Calu3 (cell line): ENCODE measurements around the gene PLCD1. TPM values are rescaled to one million over a fixed set of nuclear protein-coding genes. Genes with fewer than 3 reads are reported as not detected.

Source experiments
- BruUV-seq: library from RNA; stranded (reverse); fragments of 400-500 nt; replicated peaks from 2 replicates; lab custom pipeline; 2021; lab: Mats Ljungman, UMichigan
- CTCF ChIA-PET: fragments of 300-600 bp; sonication (Branson Sonifier 250); formaldehyde crosslinking; loops from one replicate; lab custom pipeline; 2022; ENCODE audit warnings: antibody characterized with exemption; lab: Charles Lee
- DNase-seq: peaks from one replicate; pipeline ENCODE4 v3.0.0; 2022
- H3K27ac Mint-ChIP-seq: one replicate; pipeline ENCODE4 v1.8.0; 2022; ENCODE audit warnings: mixed read lengths; ENCODE audit not compliant: unreplicated experiment
- H3K27me3 Mint-ChIP-seq: one replicate; pipeline ENCODE4 v1.8.0; 2022; ENCODE audit warnings: mixed read lengths; ENCODE audit not compliant: unreplicated experiment
- H3K36me3 Mint-ChIP-seq: one replicate; pipeline ENCODE4 v1.8.0; 2022; ENCODE audit warnings: mild to moderate bottlenecking, moderate library complexity, mixed read lengths; ENCODE audit not compliant: insufficient read depth, unreplicated experiment
- H3K4me1 Mint-ChIP-seq: one replicate; pipeline ENCODE4 v1.8.0; 2022; ENCODE audit warnings: mild to moderate bottlenecking, low read depth, mixed read lengths; ENCODE audit not compliant: unreplicated experiment
- H3K4me3 Mint-ChIP-seq: one replicate; pipeline ENCODE4 v1.8.0; 2022; ENCODE audit warnings: mild to moderate bottlenecking, low read depth, moderate library complexity, mixed read lengths; ENCODE audit not compliant: unreplicated experiment
- H3K9me3 Mint-ChIP-seq: one replicate; pipeline ENCODE4 v1.8.0; 2022; ENCODE audit warnings: low read depth, mixed read lengths; ENCODE audit not compliant: unreplicated experiment
- intact Hi-C: fragments of 100-400 bp; cut with micrococcal nuclease; formaldehyde crosslinking; loops from one replicate; pipeline ENCODE4 v1.10.0; 2022; ENCODE audit not compliant: unreplicated experiment
- total RNA-seq: library from RNA; stranded (reverse); gene quantifications from 2 replicates; pipeline ENCODE4 v1.2.3, GENCODE V29; 2022
- TF ChIP-seq, protein P1 (sequence below): fragments of 200-600 bp; IDR thresholded peaks from one replicate; pipeline ENCODE4 v1.8.0; 2022; ENCODE audit warnings: antibody characterized with exemption; ENCODE audit not compliant: unreplicated experiment

PLCD1 gene
- total RNA-seq, 1 experiment from 2014 or later: 9.8 TPM

GRCh38 chr3:38046027-38046426, 16.6 kb upstream of the PLCD1 start:
- H3K27me3 Mint-ChIP-seq: peaks cover 4% of the 10 kb centered on the region
- BruUV-seq: no TSS peak
- no peaks in the 10 kb centered on the region for H3K9me3 Mint-ChIP-seq
- no peaks in the 10 kb centered on the region for H3K36me3 Mint-ChIP-seq
- intact Hi-C loops: no loop called here
- no peak overlapping the region for H3K4me3 Mint-ChIP-seq
- TF ChIP-seq, protein P1, sequence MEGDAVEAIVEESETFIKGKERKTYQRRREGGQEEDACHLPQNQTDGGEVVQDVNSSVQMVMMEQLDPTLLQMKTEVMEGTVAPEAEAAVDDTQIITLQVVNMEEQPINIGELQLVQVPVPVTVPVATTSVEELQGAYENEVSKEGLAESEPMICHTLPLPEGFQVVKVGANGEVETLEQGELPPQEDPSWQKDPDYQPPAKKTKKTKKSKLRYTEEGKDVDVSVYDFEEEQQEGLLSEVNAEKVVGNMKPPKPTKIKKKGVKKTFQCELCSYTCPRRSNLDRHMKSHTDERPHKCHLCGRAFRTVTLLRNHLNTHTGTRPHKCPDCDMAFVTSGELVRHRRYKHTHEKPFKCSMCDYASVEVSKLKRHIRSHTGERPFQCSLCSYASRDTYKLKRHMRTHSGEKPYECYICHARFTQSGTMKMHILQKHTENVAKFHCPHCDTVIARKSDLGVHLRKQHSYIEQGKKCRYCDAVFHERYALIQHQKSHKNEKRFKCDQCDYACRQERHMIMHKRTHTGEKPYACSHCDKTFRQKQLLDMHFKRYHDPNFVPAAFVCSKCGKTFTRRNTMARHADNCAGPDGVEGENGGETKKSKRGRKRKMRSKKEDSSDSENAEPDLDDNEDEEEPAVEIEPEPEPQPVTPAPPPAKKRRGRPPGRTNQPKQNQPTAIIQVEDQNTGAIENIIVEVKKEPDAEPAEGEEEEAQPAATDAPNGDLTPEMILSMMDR: no peak
- no peaks in the 10 kb centered on the region for H3K4me1 Mint-ChIP-seq
- CTCF ChIA-PET: no interaction called here
- no peak for DNase-seq
- H3K27ac Mint-ChIP-seq: no peak overlapping the region

- H3K4me3 Mint-ChIP-seq: no peak overlapping the region
- no peaks in the 10 kb centered on the region for H3K27me3 Mint-ChIP-seq
- no peaks in the 10 kb centered on the region for H3K9me3 Mint-ChIP-seq
- no peak overlapping the region for H3K27ac Mint-ChIP-seq
- intact Hi-C loops: loop anchor here (5.0 kb wide), 1 partner anchor 41 kb away; no protein-coding TSS in a partner anchor
- CTCF ChIA-PET: no interaction called here
- peaks cover 8% of the 10 kb centered on the region for H3K36me3 Mint-ChIP-seq
- TF ChIP-seq, protein P1: no peak
- DNase-seq: no peak
- H3K4me1 Mint-ChIP-seq: peaks cover 15% of the 10 kb centered on the region
- BruUV-seq: no TSS peak
Measured at GRCh38 chr3:38043486-38043885, 14.0 kb upstream of the PLCD1 start.

DNA sequence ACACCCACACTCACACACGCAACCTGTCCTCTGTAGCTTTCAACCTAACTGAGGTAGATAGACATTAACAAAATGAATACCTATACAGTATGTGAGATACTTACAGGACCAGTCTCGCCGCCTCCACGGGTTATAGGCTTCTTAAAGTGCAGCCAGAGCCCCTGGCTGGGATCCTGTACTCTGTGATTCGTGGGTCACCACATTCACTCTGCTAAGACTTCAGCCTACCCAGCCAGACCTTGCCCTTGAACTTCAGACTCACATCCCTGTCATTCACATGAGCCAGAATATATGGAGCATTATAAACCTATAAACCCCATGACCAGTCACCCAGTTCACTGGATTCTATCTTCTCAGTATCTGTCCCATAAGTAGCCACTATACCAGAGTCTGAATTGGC, 11.0 kb upstream of the PLCD1 start:
- no peak for DNase-seq
- Mint-ChIP-seq H3K36me3 (peaks cover 8% of the 10 kb centered on the region), H3K4me1 (peaks cover 17% of the 10 kb centered on the region), H3K27ac (peak overlapping the region; percentile 15), H3K9me3 (no peaks in the 10 kb centered on the region), H3K27me3 (no peaks in the 10 kb centered on the region), H3K4me3 (peak overlapping the region; percentile 80)
- intact Hi-C loops: loop anchor here (5.0 kb wide), 1 partner anchor 38 kb away; no protein-coding TSS in a partner anchor
- TF ChIP-seq, protein P1: no peak
- CTCF ChIA-PET: interaction anchor here (0.8 to 1.0 kb wide), 2 partner anchors 29 to 66 kb away, joined by 3 read pairs; no protein-coding TSS in a partner anchor
- BruUV-seq: no TSS peak

DNA sequence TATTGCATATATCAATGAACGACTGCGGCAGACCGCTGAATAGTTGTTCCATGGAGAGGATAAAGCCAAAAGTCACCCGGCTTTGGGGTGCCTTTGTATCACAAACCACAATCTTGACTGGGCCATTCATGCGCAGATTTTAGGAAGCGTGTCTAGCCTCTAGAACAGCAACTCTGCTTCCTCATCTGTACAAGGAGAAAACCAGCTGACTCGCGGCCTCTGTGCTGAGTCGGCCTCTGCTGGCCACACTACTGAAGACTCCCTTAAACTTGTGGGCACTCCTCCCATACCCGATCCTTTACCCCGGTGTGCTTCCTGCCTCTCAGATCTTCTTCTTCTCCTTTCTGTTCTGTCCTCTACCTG, 10.4 kb upstream of the PLCD1 start:
- CTCF ChIA-PET: interaction anchor here (0.8 kb wide), 1 partner anchor 29 kb away, joined by 3 read pairs; no protein-coding TSS in a partner anchor
- peak overlapping the region; percentile 80 for H3K4me3 Mint-ChIP-seq
- peak overlapping the region; percentile 15 for H3K27ac Mint-ChIP-seq
- H3K36me3 Mint-ChIP-seq: peaks cover 8% of the 10 kb centered on the region
- H3K27me3 Mint-ChIP-seq: no peaks in the 10 kb centered on the region
- TF ChIP-seq, protein P1: no peak
- intact Hi-C loops: loop anchor here (5.0 kb wide), 1 partner anchor 38 kb away; no protein-coding TSS in a partner anchor
- peaks cover 17% of the 10 kb centered on the region for H3K4me1 Mint-ChIP-seq
- TSS peak; percentile 41 for BruUV-seq
- H3K9me3 Mint-ChIP-seq: no peaks in the 10 kb centered on the region
- DNase-seq: peak; percentile 58
